Measurements from ENCODE around the gene GDPD3. TPM values are rescaled to one million over a fixed set of nuclear protein-coding genes. Genes with fewer than 3 reads are reported as not detected.

GDPD3 gene, protein sequence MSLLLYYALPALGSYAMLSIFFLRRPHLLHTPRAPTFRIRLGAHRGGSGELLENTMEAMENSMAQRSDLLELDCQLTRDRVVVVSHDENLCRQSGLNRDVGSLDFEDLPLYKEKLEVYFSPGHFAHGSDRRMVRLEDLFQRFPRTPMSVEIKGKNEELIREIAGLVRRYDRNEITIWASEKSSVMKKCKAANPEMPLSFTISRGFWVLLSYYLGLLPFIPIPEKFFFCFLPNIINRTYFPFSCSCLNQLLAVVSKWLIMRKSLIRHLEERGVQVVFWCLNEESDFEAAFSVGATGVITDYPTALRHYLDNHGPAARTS
- total RNA-seq = 1 to 10 TPM in 3 of 4 donors, under 1 TPM in 1; 0.66 to 3.7 (median 2.2) TPM

DNA sequence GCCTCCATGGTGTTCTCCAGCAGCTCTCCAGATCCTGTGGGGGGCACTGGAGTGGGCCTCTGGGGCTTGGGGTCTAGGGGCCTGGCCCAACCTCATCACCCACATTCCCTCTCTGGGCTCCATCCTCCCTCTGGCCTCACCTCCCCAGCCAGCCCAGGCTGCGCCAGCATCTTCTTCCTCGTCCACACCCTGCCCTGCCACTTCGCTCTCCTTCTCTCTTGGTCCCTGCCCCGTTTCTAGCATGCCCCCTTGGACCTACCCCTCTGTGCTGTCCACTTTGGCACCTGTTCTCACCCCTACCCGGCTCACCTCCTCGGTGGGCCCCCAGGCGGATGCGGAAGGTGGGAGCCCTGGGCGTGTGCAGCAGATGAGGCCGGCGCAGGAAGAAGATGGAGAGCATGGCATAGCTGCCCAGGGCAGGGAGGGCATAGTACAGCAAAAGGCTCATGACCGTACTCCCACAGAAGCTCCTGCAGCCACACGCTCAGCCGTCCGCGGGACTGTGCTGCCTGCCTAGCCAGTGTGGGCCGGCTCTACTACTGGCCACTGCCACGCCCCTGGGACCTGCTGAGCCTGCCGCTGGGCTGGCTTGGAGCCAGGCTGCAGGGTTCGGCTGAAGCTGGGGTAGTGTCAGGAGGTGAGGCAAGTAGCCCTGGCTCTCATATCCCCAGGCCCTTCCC lies at the start of gene GDPD3:
TSS of gene GDPD3 (minus strand) at position 507 of the 680 bp plus-strand sequence. CDS start at position 448, 59 bp downstream.
- peak in 1 of 2 donors; percentile 3 for TF ChIP-seq POLR2AphosphoS5 (IDR thresholded peaks at IDR 0.05)
- no peak for TF ChIP-seq EP300 (IDR thresholded peaks at IDR 0.05)
- no peak within 1 kb of the TSS for H3K4me3 ChIP-seq
- H3K27me3 ChIP-seq = no peaks in the 10 kb centered on the region
- H3K36me3 ChIP-seq = peaks cover 25 to 100% (median 92%) of the 10 kb centered on the region in 4 donors
- H3K4me1 ChIP-seq = peaks cover 6 to 10% (median 8%) of the 10 kb centered on the region in 4 donors
- peak within 1 kb of the TSS in 1 of 4 donors; percentile 12 for H3K27ac ChIP-seq (replicated peaks in 1 of 4)
- no peak for DNase-seq (ENCODE audit: extremely low spot score)
- intact Hi-C loops (cut with DNase I) = no loop called here
- 94% methylated on average over 11 of the region's 20 CpGs for WGBS
- H3K9me3 ChIP-seq = no peaks in the 10 kb centered on the region

DNA sequence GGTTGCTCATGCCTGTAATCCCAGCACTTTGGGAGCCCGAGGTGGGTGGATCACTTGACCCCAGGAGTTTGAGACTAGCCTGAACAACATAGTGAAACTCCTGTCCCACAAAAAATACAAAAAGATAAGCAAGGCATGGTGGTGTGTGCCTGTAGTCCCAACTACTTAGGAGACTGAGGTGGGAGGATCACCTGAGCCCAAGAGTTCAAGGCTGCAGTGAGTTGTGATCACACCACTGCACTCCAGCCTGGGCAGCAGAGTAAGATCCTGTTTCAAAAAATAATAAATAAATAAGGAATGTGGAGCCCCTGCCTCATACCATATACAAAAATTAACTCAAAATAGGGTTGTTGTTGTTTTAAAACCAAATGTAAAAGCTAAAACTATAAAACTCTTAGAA lies 43.9 kb upstream of the GDPD3 start:
- Histone ChIP-seq H3K4me1 (no peaks in the 10 kb centered on the region), H3K27ac (replicated peaks in 1 of 4) (no peak overlapping the region), H3K9me3 (no peaks in the 10 kb centered on the region), H3K36me3 (no peaks in the 10 kb centered on the region), H3K4me3 (no peak overlapping the region), H3K27me3 (no peaks in the 10 kb centered on the region)
- intact Hi-C loops (cut with DNase I) = no loop called here
- 74% methylated on average over 1 of the region's 1 CpG for WGBS
- TF ChIP-seq, protein P1, sequence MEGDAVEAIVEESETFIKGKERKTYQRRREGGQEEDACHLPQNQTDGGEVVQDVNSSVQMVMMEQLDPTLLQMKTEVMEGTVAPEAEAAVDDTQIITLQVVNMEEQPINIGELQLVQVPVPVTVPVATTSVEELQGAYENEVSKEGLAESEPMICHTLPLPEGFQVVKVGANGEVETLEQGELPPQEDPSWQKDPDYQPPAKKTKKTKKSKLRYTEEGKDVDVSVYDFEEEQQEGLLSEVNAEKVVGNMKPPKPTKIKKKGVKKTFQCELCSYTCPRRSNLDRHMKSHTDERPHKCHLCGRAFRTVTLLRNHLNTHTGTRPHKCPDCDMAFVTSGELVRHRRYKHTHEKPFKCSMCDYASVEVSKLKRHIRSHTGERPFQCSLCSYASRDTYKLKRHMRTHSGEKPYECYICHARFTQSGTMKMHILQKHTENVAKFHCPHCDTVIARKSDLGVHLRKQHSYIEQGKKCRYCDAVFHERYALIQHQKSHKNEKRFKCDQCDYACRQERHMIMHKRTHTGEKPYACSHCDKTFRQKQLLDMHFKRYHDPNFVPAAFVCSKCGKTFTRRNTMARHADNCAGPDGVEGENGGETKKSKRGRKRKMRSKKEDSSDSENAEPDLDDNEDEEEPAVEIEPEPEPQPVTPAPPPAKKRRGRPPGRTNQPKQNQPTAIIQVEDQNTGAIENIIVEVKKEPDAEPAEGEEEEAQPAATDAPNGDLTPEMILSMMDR (IDR thresholded peaks at IDR 0.05) = no peak
- TF ChIP-seq POLR2A (IDR thresholded peaks at IDR 0.05; ENCODE audit: low read depth) (no peak), EP300 (IDR thresholded peaks at IDR 0.05) (no peak)
- no peak for DNase-seq (ENCODE audit: extremely low spot score)

DNA sequence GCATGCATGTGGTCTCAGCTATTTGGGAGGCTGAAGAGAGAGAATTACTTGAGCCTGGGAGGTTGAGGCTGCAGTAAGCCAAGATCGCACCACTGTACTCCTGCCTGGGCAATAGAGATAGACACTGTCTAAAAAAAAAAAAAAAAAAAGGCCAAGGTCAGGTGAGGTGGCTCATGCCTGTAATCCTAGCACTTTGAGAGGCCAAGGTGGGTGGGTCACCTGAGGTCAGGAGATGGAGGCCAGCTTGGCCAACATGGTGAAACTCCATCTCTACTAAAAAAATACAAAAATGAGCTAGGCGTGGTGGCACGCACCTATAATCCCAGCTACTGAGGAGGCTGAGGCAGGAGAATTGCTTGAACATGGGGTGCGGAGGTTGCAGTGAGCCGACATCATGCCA lies 41.9 kb upstream of the GDPD3 start:
- Histone ChIP-seq H3K4me3 (no peak overlapping the region), H3K36me3 (no peaks in the 10 kb centered on the region), H3K9me3 (peaks cover 0 to under 1% (median 0%) of the 10 kb centered on the region in 4 donors), H3K27ac (replicated peaks in 1 of 4) (no peak overlapping the region), H3K27me3 (no peaks in the 10 kb centered on the region), H3K4me1 (no peaks in the 10 kb centered on the region)
- intact Hi-C loops (cut with DNase I) = no loop called here
- no peak for TF ChIP-seq POLR2A (IDR thresholded peaks at IDR 0.05; ENCODE audit: low read depth)
- TF ChIP-seq EP300 (IDR thresholded peaks at IDR 0.05) = no peak
- TF ChIP-seq, protein P1 (IDR thresholded peaks at IDR 0.05) = no peak
- no peak for TF ChIP-seq POLR2AphosphoS5 (IDR thresholded peaks at IDR 0.05)
- 96% methylated on average over 5 of the region's 5 CpGs for WGBS
- DNase-seq (ENCODE audit: extremely low spot score) = no peak

DNA sequence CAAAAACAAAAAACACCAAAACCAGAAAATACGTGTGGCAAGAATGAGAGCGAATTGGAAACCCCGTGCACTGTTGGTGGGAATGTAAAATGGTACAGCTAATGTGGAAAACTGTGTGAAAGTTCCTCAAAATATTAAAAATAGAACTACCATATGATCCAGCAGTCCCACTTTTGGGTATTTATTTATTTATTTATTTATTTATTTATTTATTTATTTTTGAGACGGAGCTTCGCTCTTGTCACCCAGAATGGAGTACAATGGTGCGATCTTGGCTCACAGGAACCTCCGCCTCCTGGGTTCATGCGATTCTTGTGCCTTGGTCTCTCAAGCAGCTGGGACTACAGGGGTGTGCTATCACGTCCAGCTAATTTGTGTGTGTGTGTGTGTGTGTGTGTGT lies 39.2 kb upstream of the GDPD3 start:
- H3K27me3 ChIP-seq = no peaks in the 10 kb centered on the region
- no peaks in the 10 kb centered on the region for H3K36me3 ChIP-seq
- peaks cover 0 to 17% (median 3%) of the 10 kb centered on the region in 4 donors for H3K9me3 ChIP-seq
- no peaks in the 10 kb centered on the region for H3K4me1 ChIP-seq
- no peak for TF ChIP-seq POLR2A (IDR thresholded peaks at IDR 0.05; ENCODE audit: low read depth)
- TF ChIP-seq EP300 (IDR thresholded peaks at IDR 0.05) = no peak
- TF ChIP-seq, protein P1 (IDR thresholded peaks at IDR 0.05) = no peak
- TF ChIP-seq POLR2AphosphoS5 (IDR thresholded peaks at IDR 0.05) = no peak
- H3K4me3 ChIP-seq = no peak overlapping the region
- intact Hi-C loops (cut with DNase I) = no loop called here
- H3K27ac ChIP-seq (replicated peaks in 1 of 4) = no peak overlapping the region
- WGBS = 93% methylated on average over 9 of the region's 9 CpGs
- no peak for DNase-seq (ENCODE audit: extremely low spot score)

DNA sequence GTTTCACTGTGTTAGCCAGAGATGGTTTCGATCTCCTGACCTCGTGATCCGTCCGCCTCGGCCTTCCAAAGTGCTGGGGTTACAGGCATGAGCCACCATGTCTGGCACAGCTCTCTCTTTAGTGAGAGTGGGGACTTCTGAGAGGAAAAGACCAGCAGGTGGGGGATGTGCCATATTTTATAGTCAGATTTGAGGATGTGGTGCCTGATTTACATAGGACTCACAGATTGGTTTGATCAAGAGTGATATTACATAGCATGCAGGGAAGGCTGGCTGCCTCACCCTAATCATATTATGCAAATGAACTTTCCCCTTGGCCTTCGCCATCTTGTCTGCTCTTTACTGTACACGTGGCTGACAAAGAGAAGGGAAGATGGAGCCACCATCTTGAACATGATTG lies 37.8 kb upstream of the GDPD3 start:
- Histone ChIP-seq H3K4me1 (no peaks in the 10 kb centered on the region), H3K9me3 (peaks cover 0 to 17% (median 3%) of the 10 kb centered on the region in 4 donors), H3K4me3 (no peak overlapping the region), H3K27me3 (no peaks in the 10 kb centered on the region), H3K27ac (replicated peaks in 1 of 4) (no peak overlapping the region), H3K36me3 (no peaks in the 10 kb centered on the region)
- intact Hi-C loops (cut with DNase I) = no loop called here
- TF ChIP-seq POLR2AphosphoS5 (IDR thresholded peaks at IDR 0.05) (no peak), POLR2A (IDR thresholded peaks at IDR 0.05; ENCODE audit: low read depth) (no peak), EP300 (IDR thresholded peaks at IDR 0.05) (no peak)
- 91% methylated on average over 7 of the region's 7 CpGs for WGBS
- DNase-seq (ENCODE audit: extremely low spot score) = no peak

Measured in esophagus muscularis mucosa (tissue), 4 donors.